SK-N-SH treated with all-trans-retinoic acid at 6 μM for 48 hours (cell line): Measurements from ENCODE around the gene PLAGL1.

Source experiments
- ATAC-seq: fragments of 200-7000 bp; cut with Tn5 transposase; 3 replicates; pipeline ENCODE4 v1.9.1; 2020; ENCODE audit warnings: mild to moderate bottlenecking, moderate library complexity
- ARNTL ChIP-seq: fragments of 450-650 bp; formaldehyde crosslinking; IDR thresholded peaks from 2 replicates; pipeline ENCODE4 v1.5.0; 2020; ENCODE audit warnings: low read depth, mild to moderate bottlenecking, moderate library complexity, borderline replicate concordance
- BACH2 ChIP-seq: fragments of 250-450 bp; sonication (Bioruptor Pico); IDR thresholded peaks from 2 replicates; pipeline ENCODE4 v1.9.0; 2021; ENCODE audit warnings: mild to moderate bottlenecking, borderline replicate concordance
- CREB5 ChIP-seq: fragments of 250-450 bp; sonication (Bioruptor Pico); IDR thresholded peaks from 2 replicates; pipeline ENCODE4 v1.5.1; 2020; ENCODE audit warnings: low read depth, mild to moderate bottlenecking, moderate library complexity
- CSDC2 ChIP-seq: fragments of 250-450 bp; sonication (Bioruptor Pico); IDR thresholded peaks from 2 replicates; pipeline ENCODE4 v1.5.0; 2020; ENCODE audit warnings: mild to moderate bottlenecking, moderate library complexity
- ESRRG ChIP-seq: fragments of 250-450 bp; sonication (Bioruptor Pico); IDR thresholded peaks from 2 replicates; pipeline ENCODE4 v1.6.1; 2021; ENCODE audit warnings: mild to moderate bottlenecking
- GLIS3 ChIP-seq: fragments of 250-450 bp; sonication (Bioruptor Pico); IDR thresholded peaks from 2 replicates; pipeline ENCODE4 v1.5.0; 2020; ENCODE audit warnings: mild to moderate bottlenecking, moderate library complexity
- ISL1 ChIP-seq: fragments of 250-450 bp; sonication (Bioruptor Pico); IDR thresholded peaks from 2 replicates; pipeline ENCODE4 v2.1.2; 2022; ENCODE audit warnings: mild to moderate bottlenecking, moderate library complexity
- PATZ1 ChIP-seq: fragments of 250-450 bp; sonication (Bioruptor Pico); IDR thresholded peaks from 2 replicates; pipeline ENCODE4 v1.8.0; 2020; ENCODE audit warnings: mild to moderate bottlenecking, moderate library complexity, borderline replicate concordance
- POU6F1 ChIP-seq: fragments of 250-450 bp; sonication (Bioruptor Pico); IDR thresholded peaks from 2 replicates; pipeline ENCODE4 v1.8.0; 2021; ENCODE audit warnings: low read depth, mild to moderate bottlenecking, moderate library complexity, borderline replicate concordance
- PPARA ChIP-seq: fragments of 250-450 bp; sonication (Bioruptor Pico); IDR thresholded peaks from 2 replicates; pipeline ENCODE4 v1.5.0; 2020; ENCODE audit warnings: mild to moderate bottlenecking, borderline replicate concordance
- RARB ChIP-seq: fragments of 250-450 bp; sonication (Bioruptor Pico); IDR thresholded peaks from 2 replicates; pipeline ENCODE4 v1.8.0; 2021; ENCODE audit warnings: mild to moderate bottlenecking, moderate library complexity
- SNAI2 ChIP-seq: fragments of 250-450 bp; sonication (Bioruptor Pico); IDR thresholded peaks from 2 replicates; pipeline ENCODE4 v1.5.0; 2020; ENCODE audit warnings: mild to moderate bottlenecking, moderate library complexity
- TCF4 ChIP-seq: fragments of 250-450 bp; sonication (Bioruptor Pico); IDR thresholded peaks from 2 replicates; pipeline ENCODE4 v1.8.0; 2021; ENCODE audit warnings: mild to moderate bottlenecking, moderate library complexity, borderline replicate concordance
- TOX ChIP-seq: fragments of 250-450 bp; sonication (Bioruptor Pico); IDR thresholded peaks from 2 replicates; pipeline ENCODE4 v1.8.0; 2021; ENCODE audit warnings: mild to moderate bottlenecking, moderate library complexity, borderline replicate concordance
- ZC3H10 ChIP-seq: fragments of 250-450 bp; sonication (Bioruptor Pico); IDR thresholded peaks from 2 replicates; pipeline ENCODE4 v1.5.1; 2021; ENCODE audit warnings: mild to moderate bottlenecking, moderate library complexity
- ZFP3 ChIP-seq: fragments of 250-450 bp; sonication (Bioruptor Pico); IDR thresholded peaks from 2 replicates; pipeline ENCODE4 v1.5.0; 2020; ENCODE audit warnings: mild to moderate bottlenecking, moderate library complexity
- ZFP30 ChIP-seq: fragments of 450-650 bp; formaldehyde crosslinking; IDR thresholded peaks from 2 replicates; pipeline ENCODE4 v1.5.0; 2022; ENCODE audit warnings: mild to moderate bottlenecking, moderate library complexity
- ZNF565 ChIP-seq: fragments of 450-650 bp; formaldehyde crosslinking; conservative IDR thresholded peaks from 2 replicates; pipeline ENCODE4 v1.5.0; 2020; ENCODE audit warnings: low read depth, mild to moderate bottlenecking, moderate library complexity
- ZNF8 ChIP-seq: fragments of 450-650 bp; formaldehyde crosslinking; IDR thresholded peaks from 2 replicates; pipeline ENCODE4 v1.5.0; 2020; ENCODE audit warnings: mild to moderate bottlenecking, moderate library complexity

Gene PLAGL1

GRCh38 chr6:143955971-143956370 lies 52.1 kb downstream of the PLAGL1 start:
- TF ChIP-seq TOX (CRISPR knock-in tag) = no peak
- ATAC-seq = no peak

- ATAC-seq = no peak
- TF ChIP-seq CSDC2 (CRISPR knock-in tag) (no peak), ARNTL (no peak), TOX (CRISPR knock-in tag) (no peak), POU6F1 (CRISPR knock-in tag) (no peak), CREB5 (CRISPR knock-in tag) (no peak), BACH2 (CRISPR knock-in tag) (no peak), SNAI2 (no peak), RARB (CRISPR knock-in tag) (no peak), ZNF8 (no peak), TCF4 (CRISPR knock-in tag) (no peak), PATZ1 (no peak)
Observed at GRCh38 chr6:143953922-143954321, 54.1 kb downstream of the PLAGL1 start.

GRCh38 chr6:143952947-143953701 lies 54.9 kb downstream of the PLAGL1 start:
- ATAC-seq = no peak
- TF ChIP-seq ZFP30 (CRISPR knock-in tag) (no peak), CREB5 (CRISPR knock-in tag) (no peak), ISL1 (CRISPR knock-in tag) (no peak), ZC3H10 (CRISPR knock-in tag) (no peak), ZFP3 (no peak), PATZ1 (no peak), TCF4 (CRISPR knock-in tag) (no peak), ARNTL (no peak), ZNF565 (no peak), BACH2 (CRISPR knock-in tag) (no peak), TOX (CRISPR knock-in tag) (no peak), PPARA (CRISPR knock-in tag) (no peak), ESRRG (no peak), CSDC2 (CRISPR knock-in tag) (no peak), ZNF8 (no peak), POU6F1 (CRISPR knock-in tag) (no peak), GLIS3 (no peak)
- TF ChIP-seq, all 23 proteins: peak for 0
